ENCODE results near the gene KRTAP10-4. TPM values are rescaled to one million over a fixed set of nuclear protein-coding genes. Genes with fewer than 3 reads are reported as not detected.

The KRTAP10-4 gene
- total RNA-seq, 1 experiment from 2014 or later: not detected

- DNase-seq (ENCODE audit: extremely low read depth, low read depth): no peak
Observed at GRCh38 chr21:44612669-44613229, 39.2 kb downstream of the KRTAP10-4 start.

- no peak for DNase-seq (ENCODE audit: extremely low read depth, low read depth)
Observed at GRCh38 chr21:44613386-44614155, 40.0 kb downstream of the KRTAP10-4 start.

GRCh38 chr21:44614161-44614631 lies 40.7 kb downstream of the KRTAP10-4 start:
- DNase-seq (ENCODE audit: extremely low read depth, low read depth): no peak

- no peak for DNase-seq (ENCODE audit: extremely low read depth, low read depth)
Observed at GRCh38 chr21:44614961-44615391, 41.4 kb downstream of the KRTAP10-4 start.

DNA sequence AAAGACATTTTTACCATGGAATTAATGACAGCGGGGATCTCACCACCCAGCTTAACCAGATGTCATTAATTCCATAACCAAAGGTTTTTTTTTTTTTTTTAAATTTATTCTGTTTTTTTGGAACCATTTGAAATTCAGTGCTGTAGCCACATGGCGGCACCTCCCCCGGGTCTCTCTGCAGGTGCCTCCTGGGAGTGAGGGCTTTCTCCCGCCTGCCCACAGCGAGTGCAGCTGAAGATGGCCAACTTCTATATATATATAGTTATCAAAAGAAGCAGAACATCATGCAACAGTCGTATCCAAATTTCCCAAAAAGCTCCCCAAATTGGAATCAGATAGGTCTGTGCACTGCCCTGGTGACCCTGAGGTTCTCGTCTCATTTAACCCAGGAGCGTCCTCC lies 41.9 kb downstream of the KRTAP10-4 start:
- DNase-seq (ENCODE audit: extremely low read depth, low read depth): no peak

- no peak for DNase-seq (ENCODE audit: extremely low read depth, low read depth)
Observed at GRCh38 chr21:44615911-44616590, 42.5 kb downstream of the KRTAP10-4 start.

- no peak for DNase-seq (ENCODE audit: extremely low read depth, low read depth)
Observed at GRCh38 chr21:44616591-44616926, 43.0 kb downstream of the KRTAP10-4 start.

DNA sequence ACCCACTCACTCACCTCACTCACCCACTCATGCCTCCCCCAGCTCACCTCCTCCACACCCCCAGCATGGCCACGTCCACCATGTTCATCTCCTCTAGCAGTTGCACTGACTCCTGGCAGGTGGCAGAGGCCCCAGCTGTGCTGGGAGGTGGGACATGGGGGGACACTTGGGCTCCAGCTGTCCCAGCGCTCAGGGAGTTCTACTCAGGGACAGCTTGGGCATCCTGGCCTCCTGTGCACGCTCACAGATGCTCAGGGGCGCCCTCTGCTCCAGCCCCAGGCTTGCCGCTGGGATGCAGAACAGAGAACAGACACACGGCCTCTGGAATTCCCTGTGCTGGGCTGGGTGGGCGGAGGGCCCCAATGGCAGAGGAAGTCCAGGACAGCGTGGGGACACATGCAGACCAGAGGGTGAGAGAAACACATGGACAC lies 43.6 kb downstream of the KRTAP10-4 start:
- no peak for DNase-seq (ENCODE audit: extremely low read depth, low read depth)

GRCh38 chr21:44618504-44618903 lies 45.0 kb downstream of the KRTAP10-4 start:
- DNase-seq (ENCODE audit: extremely low read depth, low read depth): no peak

- DNase-seq (ENCODE audit: extremely low read depth, low read depth): no peak
Observed at GRCh38 chr21:44618909-44619308, 45.4 kb downstream of the KRTAP10-4 start.

DNA sequence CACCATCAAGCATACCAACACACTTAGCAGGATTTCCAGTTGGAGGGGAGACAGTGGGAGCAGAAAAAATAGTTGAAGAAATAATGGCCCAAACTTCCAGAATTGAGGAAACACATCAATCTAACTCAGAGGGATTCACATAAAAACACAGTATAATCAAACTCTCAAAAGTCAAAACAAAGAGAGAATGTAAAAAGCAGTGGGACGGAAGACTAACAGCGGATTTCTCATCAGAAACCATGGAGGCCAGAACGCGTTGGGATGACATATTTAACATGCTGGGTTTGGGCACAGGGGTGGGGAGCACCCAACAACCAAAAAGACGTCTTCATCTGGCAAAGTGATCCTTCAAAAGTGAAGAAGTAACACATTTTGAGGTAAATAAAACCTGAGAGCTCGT lies 46.4 kb downstream of the KRTAP10-4 start:
- no peak for DNase-seq (ENCODE audit: extremely low read depth, low read depth)

DNA sequence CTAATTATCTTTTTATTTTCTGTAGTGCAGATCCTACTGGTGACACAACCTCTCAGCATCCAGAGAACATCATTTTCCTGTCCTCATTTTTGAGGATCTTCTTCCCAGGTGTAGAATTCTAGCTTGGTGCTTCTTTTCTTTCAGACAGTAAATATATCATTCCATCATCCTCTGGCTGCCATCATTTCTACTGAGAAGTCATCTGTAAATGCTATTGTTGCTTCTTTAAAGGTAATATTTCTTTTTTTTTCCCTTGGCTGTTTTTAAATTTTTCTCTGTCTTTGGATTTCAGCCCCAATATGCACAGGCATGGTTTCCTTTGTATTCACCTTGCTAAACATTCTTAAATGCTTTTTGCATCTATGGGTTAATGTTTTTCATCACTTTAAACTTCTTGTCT lies 50.0 kb downstream of the KRTAP10-4 start:
- DNase-seq (ENCODE audit: extremely low read depth, low read depth): no peak

Other genes starting within 250 kb of the KRTAP10-4 start
- gene CFAP410, start 234.3 kb upstream of the KRTAP10-4 start, total RNA-seq (2014; rRNA removed; shearing (Covaris generic)): 5.0 and 5.4 TPM in 2 replicates
- gene TRPM2, start 220.1 kb upstream of the KRTAP10-4 start, total RNA-seq (2014; rRNA removed; shearing (Covaris generic)): 5.7 and 6.8 TPM in 2 replicates
- gene LRRC3, start 118.2 kb upstream of the KRTAP10-4 start, total RNA-seq (2014; rRNA removed; shearing (Covaris generic)): 0.47 and 0.92 TPM in 2 replicates
- not detected in 2 replicates for gene KRTAP10-1, start 33.5 kb upstream of the KRTAP10-4 start, total RNA-seq (2014; rRNA removed; shearing (Covaris generic))
- gene KRTAP10-2, start 22.2 kb upstream of the KRTAP10-4 start, total RNA-seq (2014; rRNA removed; shearing (Covaris generic)): not detected in 2 replicates
- not detected in 2 replicates for gene KRTAP10-3, start 14.9 kb upstream of the KRTAP10-4 start, total RNA-seq (2014; rRNA removed; shearing (Covaris generic))
- not detected in 2 replicates for gene KRTAP10-5, start 6.9 kb downstream of the KRTAP10-4 start, total RNA-seq (2014; rRNA removed; shearing (Covaris generic))
- not detected in 2 replicates for gene KRTAP10-6, start 18.8 kb downstream of the KRTAP10-4 start, total RNA-seq (2014; rRNA removed; shearing (Covaris generic))
- gene KRTAP10-7, start 26.9 kb downstream of the KRTAP10-4 start, total RNA-seq (2014; rRNA removed; shearing (Covaris generic)): not detected in 2 replicates
- gene KRTAP10-8, start 38.4 kb downstream of the KRTAP10-4 start, total RNA-seq (2014; rRNA removed; shearing (Covaris generic)): not detected in 2 replicates
- not detected in 2 replicates for gene KRTAP10-9, start 53.4 kb downstream of the KRTAP10-4 start, total RNA-seq (2014; rRNA removed; shearing (Covaris generic))
- gene KRTAP10-10, start 63.6 kb downstream of the KRTAP10-4 start, total RNA-seq (2014; rRNA removed; shearing (Covaris generic)): not detected in 2 replicates
- gene KRTAP10-11, start 72.7 kb downstream of the KRTAP10-4 start, total RNA-seq (2014; rRNA removed; shearing (Covaris generic)): not detected in 2 replicates
- gene KRTAP12-4, start 80.9 kb downstream of the KRTAP10-4 start, total RNA-seq (2014; rRNA removed; shearing (Covaris generic)): not detected in 2 replicates
- gene KRTAP12-3, start 84.2 kb downstream of the KRTAP10-4 start, total RNA-seq (2014; rRNA removed; shearing (Covaris generic)): not detected in 2 replicates
- not detected in 2 replicates for gene KRTAP12-2, start 93.2 kb downstream of the KRTAP10-4 start, total RNA-seq (2014; rRNA removed; shearing (Covaris generic))
- not detected in 2 replicates for gene KRTAP12-1, start 108.4 kb downstream of the KRTAP10-4 start, total RNA-seq (2014; rRNA removed; shearing (Covaris generic))
- not detected in 2 replicates for gene KRTAP10-12, start 123.4 kb downstream of the KRTAP10-4 start, total RNA-seq (2014; rRNA removed; shearing (Covaris generic))
- gene TSPEAR, start 137.8 kb downstream of the KRTAP10-4 start, total RNA-seq (2014; rRNA removed; shearing (Covaris generic)): 0.02 TPM in 1 of 2 replicates, not detected in the other
- 66.5 and 76.3 TPM in 2 replicates for gene UBE2G2, start 228.1 kb downstream of the KRTAP10-4 start, total RNA-seq (2014; rRNA removed; shearing (Covaris generic))
- 50.5 and 52.1 TPM in 2 replicates for gene SUMO3, start 244.3 kb downstream of the KRTAP10-4 start, total RNA-seq (2014; rRNA removed; shearing (Covaris generic))